ENCODE results near the gene USP6NL.

The USP6NL gene

DNA sequence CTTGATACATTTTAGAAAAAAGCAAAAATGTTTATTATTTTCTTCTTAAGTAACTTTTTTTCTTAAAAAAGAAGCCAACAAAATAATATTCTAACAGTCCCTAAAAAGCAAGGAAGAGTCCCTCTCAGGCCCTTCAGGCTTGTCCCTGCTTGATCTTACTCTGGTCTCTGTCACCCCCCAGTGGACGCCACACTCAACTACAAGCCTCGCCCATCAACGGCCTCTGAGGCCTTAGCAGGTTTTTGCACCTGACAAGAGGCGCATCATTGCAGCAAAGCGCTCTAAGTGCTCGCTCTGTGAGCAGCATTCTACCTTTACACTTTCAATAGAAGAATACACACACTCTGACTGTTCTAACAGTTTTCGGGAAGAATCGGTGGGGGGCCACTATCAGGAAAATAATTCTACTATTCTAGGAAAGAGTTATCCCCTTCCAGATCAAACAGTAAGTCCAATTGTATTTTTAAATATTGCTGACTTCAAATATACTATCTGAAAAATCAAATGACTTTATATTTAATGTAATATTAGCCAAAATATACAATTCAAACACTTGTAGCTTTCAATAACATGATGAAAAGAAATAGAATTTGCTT lies 139.2 kb downstream of the USP6NL start:
- peak; percentile 34 for DNase-seq

DNA sequence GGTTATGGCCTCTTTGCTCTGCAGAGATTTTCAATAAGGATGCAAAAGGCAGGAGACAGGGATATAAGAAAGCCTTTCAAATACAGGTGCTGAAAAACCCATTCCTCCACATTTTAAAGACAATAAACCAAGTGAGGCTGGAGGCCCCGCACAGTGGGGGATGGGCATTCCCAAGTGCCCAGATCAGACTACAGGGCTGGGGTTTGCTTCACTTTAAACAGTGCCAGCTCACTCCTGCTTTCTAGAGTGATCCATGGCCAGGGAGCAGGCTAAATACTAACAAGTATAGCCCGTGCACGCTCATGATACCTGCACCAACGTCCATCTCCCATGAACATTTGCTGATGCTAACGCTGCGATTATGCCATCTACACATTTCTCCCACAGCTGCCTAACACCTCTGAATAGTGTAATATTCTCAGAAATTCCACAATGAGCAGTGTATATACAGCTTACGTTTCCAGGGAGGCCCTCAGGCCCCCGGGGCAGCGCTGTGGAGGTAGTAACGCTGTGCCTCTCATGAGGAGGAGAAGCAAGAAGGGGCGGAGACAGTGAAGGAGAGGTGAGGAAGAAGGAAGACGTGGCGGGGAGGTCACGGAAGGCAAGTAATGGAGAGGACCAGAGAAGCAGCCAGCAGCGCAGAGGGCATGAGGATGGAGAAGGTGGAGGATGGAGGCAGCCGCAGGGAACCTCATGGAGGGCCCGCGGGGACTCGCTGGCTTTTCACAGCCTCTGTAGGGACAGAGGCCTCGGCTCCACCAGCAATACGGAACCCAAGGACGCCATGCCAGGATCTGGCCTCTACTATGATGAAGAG lies 141.7 kb downstream of the USP6NL start:
- no peak for DNase-seq

DNA sequence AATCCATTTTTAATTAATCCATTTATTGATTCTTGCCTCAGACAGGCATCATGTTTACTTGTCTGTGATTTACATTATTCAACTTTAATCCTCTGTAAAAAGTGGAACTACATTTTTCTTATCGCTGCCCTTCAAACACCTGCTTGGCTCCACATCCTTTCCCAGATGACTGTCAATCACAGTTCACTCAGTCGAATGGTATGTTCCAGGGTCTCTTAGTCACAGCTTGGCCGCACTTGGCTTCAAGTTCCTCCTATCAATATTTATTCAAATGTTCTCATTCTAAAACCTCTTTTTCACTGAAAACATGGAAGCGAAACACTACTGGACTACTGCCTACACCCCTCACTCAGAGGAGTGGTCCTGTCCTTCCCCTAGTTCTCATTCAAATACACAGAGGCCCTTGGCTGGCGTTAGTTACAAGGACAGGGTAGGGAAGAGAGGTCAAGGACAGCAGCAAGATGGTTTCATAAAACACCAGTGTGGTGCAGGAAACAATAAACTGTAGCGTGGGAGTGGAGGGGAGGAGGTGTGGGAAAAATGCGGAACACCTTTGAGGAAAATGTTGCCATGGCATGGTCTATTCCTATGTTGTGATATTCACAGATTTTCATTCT lies 143.2 kb downstream of the USP6NL start:
- DNase-seq = no peak

DNA sequence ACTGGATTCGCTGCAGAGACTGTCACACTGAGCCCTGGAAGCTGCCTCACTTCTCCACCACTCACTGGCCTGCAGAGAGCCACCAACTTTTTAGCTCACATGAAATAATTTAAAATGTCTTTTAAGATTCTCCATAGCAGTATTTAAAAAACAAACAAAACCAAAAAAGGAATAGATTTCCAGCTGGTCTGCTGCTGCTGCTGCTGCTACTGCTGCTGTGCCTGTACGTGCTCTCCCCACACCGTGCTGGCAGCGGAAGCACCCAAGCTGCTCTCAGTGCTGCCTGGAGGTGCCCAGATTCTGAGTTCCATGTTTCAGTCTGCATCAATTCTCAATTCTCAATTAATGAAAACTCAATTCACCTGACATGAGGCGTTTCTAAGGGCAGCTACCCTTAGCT lies 146.0 kb downstream of the USP6NL start:
- no peak for DNase-seq

DNA sequence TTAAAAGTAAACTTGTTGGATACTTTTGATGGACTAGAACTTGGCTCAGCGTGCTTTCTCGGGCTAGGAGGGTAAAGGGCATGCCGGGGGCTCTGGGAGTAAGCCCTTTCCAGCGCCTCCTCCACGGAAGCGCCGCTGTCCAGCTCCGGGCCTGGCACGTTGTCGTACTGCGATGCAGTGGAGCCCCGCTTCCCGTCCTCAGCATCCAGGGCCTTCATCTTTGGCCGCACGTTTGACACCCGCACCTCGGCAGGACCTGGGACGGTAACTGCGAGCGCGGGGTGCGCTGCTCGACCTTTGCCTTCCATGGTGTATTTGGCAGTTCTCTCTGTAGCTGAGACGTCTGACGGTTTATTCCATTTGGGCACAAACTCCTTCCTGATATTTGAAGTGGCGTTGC lies 148.3 kb downstream of the USP6NL start:
- DNase-seq = no peak

DNA sequence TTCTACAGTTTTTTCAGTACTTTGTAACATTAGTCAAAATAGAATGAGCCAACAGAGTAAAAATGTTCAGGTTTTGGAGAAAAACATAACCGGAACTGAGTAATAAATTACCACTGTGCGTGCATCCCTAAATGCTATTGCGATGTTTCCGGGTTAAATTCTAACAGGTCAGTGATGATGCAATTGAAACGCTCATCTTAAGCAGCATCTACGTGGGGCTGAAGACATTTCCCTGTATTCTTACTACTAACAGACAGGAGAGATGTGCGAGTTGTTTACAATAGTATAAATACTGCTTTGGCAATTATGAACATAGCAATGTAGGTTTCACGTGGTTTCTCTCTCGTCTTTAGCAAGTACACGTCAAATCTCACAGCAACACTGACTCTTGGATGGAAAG lies 149.4 kb downstream of the USP6NL start:
- DNase-seq = no peak

DNA sequence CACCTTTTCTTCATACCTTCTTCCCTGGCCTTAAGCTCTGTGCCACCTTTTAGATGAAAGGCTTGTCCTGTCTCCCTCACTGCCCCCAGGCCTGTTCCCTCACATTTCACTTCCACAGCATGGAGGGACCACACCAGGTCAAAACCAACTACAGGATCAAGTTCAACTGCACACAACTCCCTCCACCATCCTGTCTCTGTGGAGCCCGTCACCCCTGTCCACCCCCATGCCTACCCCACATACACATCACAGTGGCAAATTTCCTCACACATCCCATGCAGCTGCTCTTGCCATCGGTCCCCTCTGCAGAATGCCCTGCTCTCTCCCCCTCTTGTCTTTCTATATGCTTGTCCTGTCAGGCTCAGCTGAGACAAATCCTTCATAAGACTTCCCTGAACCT lies 154.1 kb downstream of the USP6NL start:
- DNase-seq = no peak

DNA sequence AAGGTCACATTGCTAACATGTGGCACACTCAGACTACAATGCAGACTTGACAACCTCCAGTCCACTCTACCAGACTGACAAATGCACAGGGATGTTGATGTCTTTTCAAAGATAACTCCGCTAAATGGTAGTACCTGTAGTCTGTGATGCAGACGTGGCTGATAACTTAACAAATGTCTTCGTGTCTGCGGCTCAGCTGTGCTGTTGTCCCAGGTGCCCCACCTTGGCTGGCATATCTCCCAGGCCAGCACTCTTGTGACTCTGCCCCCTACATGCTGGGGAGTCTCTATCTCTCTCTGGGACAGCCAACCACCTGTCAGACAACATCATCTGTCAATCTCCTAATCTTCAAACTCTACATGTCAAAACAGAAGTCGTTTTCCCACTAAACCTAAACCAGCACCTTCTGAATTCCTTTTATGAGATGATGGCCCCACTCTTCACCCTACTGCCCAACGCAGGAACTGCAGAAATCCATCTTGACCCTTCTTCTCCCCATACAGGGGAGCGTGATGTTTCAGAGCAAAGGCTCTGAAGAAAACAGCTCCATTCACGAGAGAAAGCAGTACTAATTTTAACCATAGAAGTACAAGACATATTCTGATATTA lies 156.4 kb downstream of the USP6NL start:
- DNase-seq = no peak

DNA sequence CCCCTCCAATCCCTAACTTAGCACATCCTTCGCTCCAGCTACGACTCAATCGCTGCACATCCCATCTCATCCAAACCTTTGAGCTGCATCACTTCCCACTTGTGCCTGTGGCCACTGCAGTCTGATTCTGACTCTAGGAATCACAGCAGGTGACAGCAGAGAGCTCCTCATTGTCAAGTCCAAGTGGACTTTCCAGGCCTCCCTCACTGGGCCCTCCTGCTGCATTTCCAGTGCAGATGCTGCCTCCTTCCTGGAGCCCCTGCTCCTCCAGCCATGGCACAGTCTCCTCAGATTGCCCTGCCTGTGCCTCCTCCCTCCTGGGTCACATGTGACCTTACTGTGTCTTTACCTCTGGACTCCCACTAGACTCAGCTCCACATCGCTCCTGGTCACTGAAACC lies 157.3 kb downstream of the USP6NL start:
- no peak for DNase-seq

DNA sequence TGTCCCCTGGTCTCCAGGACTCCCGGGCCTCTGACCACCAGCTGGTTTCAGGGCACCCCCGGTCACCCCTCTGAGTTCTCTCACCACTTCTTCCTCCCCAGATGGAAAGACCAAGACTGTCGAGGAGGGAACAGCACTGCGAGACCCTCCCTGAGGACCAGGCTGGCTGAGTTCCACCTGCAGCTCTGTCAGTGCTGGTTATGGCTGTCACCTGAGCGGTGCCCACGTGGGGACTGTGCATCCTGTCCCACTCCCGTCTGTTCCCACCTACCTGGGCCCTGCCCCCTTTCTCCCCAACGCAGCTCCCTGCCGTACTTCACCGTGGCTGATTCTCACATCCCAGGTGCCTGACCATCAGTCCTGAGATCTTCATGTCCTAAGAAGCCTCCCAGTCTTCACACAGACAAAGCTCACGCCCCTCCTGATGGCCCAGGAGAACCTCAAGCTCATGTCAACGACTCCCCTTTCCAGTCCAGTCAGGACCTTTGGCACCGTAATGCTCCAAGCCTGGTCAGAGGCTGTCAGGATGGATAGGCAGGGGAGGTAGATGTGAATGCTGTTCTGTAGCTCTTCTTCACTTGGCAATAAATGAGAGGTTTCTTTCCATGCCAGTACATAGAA lies 159.7 kb downstream of the USP6NL start:
- no peak for DNase-seq

DNA sequence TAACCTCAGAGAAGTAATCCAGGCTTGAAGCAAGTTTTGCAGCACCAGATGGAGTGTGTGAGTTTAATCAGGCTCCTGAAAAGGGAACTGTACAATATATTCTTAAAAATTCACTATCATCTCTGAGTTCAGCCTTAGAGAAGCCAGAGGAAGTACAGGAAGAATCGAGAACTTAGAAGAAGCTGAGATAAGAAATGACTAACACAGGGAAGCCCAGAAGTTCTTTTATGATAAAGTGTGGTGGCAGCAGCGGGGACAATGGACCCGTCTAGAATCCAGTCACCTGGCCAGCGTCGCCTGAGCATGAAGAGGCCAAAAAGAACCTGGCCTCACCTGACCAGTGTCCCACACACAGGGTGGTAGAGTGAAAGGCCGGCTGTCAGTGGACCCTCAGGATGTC lies 161.0 kb downstream of the USP6NL start:
- DNase-seq = peak; percentile 33

DNA sequence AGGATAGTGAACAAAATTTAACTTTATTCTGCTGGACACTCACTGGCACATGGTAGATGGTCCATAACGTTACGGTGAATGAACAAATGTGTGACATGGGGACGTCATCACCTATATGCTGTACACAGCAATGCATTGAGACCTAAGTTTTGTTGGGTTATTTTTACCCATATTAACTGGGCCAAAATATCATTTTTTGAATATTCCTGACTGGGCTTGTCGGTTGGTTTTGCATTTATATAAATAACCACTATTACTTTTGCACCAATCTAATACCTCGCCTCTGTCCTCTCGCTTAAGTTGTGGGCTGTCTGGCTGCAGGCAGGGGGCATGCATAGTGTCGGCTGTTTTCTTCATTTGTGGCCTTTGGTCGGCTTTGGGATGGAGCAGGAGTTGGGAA lies 161.7 kb downstream of the USP6NL start:
- DNase-seq = no peak

DNA sequence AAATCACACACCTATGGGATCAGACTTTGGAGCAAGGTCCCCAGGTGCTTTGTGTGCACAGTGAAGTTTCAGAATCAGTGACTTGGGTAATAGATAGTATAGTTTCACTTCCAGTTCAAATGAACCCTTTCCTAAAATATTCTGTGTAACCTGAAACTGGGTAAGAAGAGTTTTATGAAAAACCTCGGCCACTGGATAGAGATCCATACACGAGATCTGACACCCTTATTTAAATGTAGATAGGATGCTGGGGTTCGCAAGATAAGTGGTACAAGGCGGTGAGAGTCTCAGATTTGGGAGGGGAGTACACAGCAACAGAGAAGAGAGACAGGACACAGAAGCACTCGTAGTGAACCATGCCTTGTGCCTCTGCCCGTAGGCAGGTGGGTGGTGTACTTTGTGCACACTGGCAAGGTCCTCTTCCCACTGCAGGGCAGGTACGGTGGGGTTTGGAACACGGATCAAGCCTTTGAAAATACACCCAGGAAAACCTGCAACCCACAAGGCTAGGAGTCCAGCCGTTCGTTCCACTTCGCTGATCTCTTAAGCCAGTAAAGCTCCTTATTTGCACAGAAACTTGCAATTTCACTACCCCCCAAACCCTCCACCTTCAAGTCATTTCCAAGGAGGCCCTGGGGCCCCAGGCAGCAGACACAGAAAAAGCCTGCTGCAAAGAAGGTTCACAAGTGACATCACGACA lies 162.8 kb downstream of the USP6NL start:
- DNase-seq = no peak

DNA sequence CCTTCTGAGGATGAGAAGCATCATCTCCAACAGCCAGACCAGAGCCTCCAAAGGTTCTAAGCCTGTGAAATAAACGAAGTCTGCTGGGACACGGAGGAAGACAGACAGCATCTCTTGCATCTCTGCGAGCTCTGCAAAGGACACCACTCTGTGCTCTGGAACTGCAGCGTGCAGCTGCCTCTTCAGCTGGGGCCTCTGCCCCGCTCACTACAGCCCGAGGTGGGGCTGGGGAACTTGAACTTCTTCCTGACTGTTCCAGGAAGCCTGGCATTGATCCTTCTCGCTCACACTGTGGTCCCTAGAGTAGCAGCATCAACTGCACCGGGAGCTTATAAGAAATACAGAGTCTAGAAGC lies 163.3 kb downstream of the USP6NL start:
- DNase-seq = no peak

DNA sequence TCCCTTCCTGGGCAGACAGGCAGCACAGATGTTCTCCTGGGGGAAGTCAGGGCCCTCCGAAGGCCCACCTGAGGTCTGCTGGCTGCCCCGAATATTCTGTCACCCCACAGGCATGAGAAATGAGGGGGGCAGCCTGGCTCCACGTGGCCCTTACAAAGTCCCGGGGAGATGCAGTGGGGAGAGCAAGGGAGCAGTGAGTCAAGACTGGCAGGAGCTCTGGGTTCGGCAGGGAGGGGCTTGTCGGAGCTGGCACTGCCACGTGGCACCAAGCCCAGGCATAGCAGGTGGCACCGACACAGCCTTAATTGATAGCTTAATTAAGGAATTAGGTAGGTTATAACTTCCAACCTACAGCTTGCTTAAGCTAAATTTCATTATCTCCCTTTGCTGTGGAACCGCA lies 163.9 kb downstream of the USP6NL start:
- DNase-seq = no peak

DNA sequence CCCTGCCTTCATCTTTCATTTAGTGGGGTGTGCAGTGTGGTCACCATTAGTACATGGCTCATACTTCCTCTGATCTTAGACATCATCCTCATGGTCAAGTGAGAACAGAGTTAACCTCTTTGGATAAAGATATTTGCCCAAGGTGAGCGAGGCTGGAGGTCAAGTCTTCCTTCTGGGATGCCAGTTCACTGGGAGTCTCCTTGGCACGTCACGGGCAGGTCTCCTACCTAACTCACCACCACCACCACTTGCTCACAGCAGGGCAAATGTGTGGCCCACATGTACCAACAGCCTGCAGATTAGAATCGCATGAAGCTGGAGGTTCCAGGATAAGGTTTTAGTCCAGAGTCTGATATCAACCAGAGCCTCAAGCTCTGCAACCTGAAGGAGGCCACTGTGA lies 164.6 kb downstream of the USP6NL start:
- DNase-seq = no peak

DNA sequence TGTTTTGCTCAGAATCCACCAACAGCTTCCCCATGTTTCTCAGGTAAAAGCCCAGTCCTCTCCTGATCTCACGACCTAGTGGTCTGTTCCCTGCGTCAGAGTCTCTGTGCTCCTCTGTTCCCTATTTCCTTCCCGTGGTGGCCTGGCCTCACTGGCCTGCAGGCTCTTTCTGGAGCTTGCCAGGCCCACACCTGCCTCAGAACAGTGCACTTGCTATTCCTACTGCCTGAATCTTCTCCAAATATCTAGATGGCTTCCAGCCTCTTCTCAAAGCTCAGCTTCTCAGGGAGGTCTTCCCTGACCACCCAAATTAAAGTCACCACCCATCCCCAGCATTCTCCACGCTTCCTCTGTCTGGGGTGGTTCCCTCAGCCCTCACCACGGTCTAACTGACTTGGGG lies 165.3 kb downstream of the USP6NL start:
- no peak for DNase-seq

DNA sequence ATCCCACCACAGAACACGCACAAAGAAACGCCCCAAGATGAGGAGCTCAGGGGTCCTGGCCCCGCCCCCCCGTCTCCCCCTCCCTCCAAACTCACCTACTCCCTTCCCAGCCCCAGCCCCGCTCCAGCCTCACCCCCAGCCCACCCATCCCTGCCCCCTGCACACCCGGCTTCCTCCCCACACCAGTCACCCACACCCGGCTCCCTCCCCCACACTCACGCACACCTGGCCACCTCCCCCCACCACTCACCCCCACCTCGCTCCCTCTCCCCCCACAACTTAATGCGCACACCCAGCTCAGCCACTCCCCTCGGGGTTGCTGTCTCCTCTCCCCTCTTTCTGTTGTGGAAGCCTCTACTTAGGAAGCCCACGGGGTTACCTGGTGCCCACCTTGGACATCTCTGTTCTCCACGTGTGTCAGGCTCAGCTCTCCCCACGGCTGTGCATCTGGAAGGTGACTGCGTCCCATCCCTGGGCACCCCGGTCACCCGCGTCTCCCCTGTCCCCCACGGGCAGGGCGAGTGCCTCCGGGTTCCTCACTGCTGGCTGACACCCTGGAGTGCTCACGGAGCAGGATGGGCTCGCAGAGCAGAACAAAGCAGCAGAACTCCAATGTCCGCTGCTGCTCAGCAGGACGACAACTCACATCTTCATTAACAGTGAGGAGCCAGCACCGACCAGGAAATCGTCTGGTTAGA lies 166.8 kb downstream of the USP6NL start:
- DNase-seq = no peak

DNA sequence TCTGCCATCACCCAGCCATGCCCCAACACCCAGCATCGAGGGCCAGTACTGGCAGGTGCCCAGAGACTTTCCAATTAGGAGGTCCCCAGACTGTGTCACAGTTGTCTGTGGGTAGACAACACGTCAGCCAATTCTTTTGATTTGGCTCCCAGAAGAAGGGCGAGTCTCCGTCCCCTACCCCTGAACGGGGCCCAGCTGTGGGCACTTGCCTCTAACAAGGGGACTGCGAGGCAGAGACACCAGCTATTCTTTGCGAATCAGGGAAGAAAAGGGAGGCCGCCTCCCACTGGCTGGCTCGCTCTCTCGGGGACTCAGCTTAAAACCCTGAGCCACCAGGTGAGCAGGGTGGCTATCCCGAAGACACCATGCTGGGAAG lies 167.3 kb downstream of the USP6NL start:
- no peak for DNase-seq

DNA sequence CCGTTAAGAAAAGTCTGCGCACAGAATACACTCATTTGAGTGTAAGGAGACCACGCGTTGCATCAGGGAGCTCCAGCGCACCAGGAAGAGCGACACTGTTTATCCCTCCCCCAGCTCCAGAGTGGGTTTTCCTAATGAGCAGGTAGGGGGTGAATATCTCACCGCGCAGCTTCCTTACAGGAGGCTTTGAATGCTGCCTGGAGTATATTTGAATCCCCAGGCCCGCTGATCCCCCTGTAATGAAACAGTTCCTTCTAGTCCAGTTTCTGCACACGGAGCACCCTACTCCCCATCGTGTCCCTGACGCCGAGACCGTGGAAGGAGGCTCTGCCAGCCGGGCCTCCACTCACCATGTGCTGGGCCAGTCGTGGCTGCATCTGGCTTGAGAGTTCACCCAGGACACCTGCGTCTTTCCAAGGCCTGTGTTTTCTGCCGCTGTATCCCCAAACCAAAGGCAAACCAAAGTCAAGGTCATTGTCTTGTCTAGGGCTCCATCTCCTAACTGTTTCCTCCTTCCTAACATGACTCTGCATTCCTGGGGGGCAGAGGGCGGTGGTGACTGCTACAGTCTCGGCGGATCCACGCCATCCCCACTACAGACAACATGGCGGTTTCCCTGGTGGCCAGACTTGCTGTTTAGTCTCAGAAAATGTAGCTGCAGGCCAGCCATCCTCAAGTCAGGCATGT lies 167.8 kb downstream of the USP6NL start:
- DNase-seq = no peak

DNA sequence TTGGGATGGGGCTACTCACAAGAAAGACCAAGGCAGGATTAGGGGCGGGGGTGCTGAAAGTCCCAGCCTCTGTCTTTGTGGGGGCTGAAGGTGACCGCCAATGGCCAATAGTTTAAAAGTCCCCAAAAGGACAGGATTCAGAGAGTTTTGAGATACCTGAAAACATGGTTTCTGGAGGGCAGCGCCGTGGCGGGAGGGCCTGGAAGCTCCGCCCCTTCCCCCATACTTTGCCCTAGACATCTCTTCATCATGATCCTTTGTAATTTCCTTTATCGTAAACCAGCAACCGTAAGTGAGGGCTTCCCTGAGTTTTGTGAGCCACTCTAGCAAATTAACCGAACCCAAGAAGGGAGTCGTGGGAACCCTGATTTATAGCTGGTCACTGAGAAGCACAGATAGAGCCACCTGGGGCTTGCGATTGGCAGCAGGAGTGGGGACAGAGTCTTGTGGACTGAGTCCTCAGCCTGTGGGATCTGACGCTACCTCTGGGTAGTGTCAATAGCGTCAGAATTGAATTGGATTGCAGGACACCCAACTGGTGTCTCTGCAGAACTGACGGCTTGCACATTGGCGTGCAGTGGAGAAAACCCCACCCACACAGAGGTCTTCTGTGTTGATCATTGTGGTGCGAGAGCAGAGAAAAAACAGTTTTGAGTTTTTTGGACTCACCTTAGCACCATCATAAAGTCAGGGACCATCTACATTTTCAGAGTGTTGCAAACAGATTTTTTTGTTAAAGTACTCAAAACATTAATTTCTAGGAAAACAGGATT lies 169.3 kb downstream of the USP6NL start:
- no peak for DNase-seq
